OCI-LY1 (cell line): ENCODE measurements around the gene LTA4H.

Experiments
- EZH2 ChIP-seq: fragments of 200-600 bp; sonication (generic), shearing (Covaris generic); IDR thresholded peaks from 2 replicates; pipeline ENCODE4 v1.8.0; 2017; ENCODE audit warnings: borderline replicate concordance, mixed run types, mild to moderate bottlenecking, antibody characterized with exemption, low read length, moderate library complexity, mixed read lengths
- TF ChIP-seq, protein P1 (sequence below): fragments of 200-600 bp; sonication (generic), shearing (Covaris generic); IDR thresholded peaks from 2 replicates; pipeline ENCODE4 v1.5.1; 2017; ENCODE audit warnings: mild to moderate bottlenecking, antibody characterized with exemption, low read length, moderate library complexity, mixed read lengths

DNA sequence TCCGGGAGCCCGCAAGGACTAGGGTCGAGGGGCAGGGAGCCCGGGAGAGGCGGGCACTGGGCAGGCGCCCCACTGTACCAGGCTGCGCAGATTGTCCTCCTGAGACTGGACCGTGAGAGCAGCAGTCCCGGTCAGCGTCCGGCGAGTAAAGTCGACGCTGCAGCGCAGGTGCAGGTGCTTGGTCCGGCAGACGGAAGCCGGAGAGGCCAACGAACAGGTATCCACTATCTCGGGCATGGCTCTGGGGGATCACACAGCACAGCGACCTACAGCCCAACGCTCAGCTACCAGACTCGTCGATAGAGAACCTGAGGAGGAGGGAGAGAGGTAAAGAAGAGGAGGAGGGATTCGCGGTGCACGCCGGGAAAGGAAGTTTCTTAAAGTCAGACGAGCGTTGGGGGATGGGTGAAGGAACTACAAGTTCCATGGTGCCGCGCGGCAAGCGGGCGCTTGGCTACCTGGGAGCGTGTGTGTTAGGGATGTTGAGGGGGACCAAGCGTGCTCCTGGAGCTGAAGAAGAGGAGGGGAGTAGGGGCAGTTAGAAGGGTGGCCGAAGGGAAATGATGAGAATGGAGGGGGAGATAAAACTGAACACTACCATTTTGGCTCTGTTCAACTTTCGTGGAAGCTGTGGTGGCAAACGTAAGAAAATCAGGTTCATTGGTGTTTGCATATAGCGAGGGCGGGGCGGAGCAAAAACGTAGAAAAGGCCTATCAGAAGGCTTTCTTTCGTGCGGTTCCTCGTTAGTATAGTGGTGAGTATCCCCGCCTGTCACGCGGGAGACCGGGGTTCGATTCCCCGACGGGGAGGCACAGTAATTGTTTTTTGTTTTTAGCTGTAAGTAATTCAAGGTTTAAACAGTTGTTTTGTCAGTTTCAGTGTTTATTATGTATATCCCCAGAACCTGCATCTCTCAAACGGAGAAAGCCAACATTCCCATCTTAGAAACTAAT, at the start of gene LTA4H:
- TF ChIP-seq, protein P1, sequence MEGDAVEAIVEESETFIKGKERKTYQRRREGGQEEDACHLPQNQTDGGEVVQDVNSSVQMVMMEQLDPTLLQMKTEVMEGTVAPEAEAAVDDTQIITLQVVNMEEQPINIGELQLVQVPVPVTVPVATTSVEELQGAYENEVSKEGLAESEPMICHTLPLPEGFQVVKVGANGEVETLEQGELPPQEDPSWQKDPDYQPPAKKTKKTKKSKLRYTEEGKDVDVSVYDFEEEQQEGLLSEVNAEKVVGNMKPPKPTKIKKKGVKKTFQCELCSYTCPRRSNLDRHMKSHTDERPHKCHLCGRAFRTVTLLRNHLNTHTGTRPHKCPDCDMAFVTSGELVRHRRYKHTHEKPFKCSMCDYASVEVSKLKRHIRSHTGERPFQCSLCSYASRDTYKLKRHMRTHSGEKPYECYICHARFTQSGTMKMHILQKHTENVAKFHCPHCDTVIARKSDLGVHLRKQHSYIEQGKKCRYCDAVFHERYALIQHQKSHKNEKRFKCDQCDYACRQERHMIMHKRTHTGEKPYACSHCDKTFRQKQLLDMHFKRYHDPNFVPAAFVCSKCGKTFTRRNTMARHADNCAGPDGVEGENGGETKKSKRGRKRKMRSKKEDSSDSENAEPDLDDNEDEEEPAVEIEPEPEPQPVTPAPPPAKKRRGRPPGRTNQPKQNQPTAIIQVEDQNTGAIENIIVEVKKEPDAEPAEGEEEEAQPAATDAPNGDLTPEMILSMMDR, result no peak
- TF ChIP-seq EZH2, result no peak
